Parathyroid adenoma (tissue), 2 donors: ENCODE measurements around the gene EPC2.

ENCODE experiments used
- H2AFZ ChIP-seq: fragments of 300-600 bp; sonication (generic); one replicate; pipeline ENCODE4 v1.7.0; 2017; ENCODE audit warnings: antibody characterized with exemption, mild to moderate bottlenecking
- H3K27ac ChIP-seq: fragments of 300-600 bp; sonication (generic); one replicate; pipeline ENCODE4 v1.7.0; 2017
- H3K27me3 ChIP-seq: fragments of 300-600 bp; sonication (generic); one replicate; pipeline ENCODE4 v1.7.0; 2017; ENCODE audit warnings: low read length; ENCODE audit not compliant: control insufficient read depth, insufficient read depth
- H3K36me3 ChIP-seq: fragments of 300-600 bp; sonication (generic); one replicate; pipeline ENCODE4 v1.7.0; 2017; ENCODE audit warnings: low read length; ENCODE audit not compliant: control insufficient read depth, insufficient read depth
- H3K4me1 ChIP-seq: fragments of 300-600 bp; sonication (generic); one replicate; pipeline ENCODE4 v1.7.0; 2017; ENCODE audit warnings: control low read depth
- H3K4me2 ChIP-seq: fragments of 300-600 bp; sonication (generic); one replicate; pipeline ENCODE4 v1.7.0; 2017; ENCODE audit warnings: low read length
- H3K4me3 ChIP-seq: fragments of 300-600 bp; sonication (generic); one replicate; pipeline ENCODE4 v1.7.0; 2017; ENCODE audit warnings: low read depth, low read length
- H3K79me2 ChIP-seq: fragments of 300-600 bp; sonication (generic); one replicate; pipeline ENCODE4 v1.7.0; 2017; ENCODE audit warnings: control low read depth
- H3K9ac ChIP-seq: fragments of 300-600 bp; sonication (generic); one replicate; pipeline ENCODE4 v1.7.0; 2017; ENCODE audit warnings: mild to moderate bottlenecking
- H3K9me3 ChIP-seq: fragments of 300-600 bp; sonication (generic); one replicate; pipeline ENCODE4 v1.7.0; 2017; ENCODE audit warnings: low read length; ENCODE audit not compliant: control insufficient read depth
- CTCF ChIP-seq: fragments of 300-600 bp; sonication (generic); IDR thresholded peaks from one replicate; pipeline ENCODE4 v1.7.0; 2017; ENCODE audit warnings: antibody characterized with exemption, mild to moderate bottlenecking
- donor health status: primary hyperparathyroidism.

Gene EPC2

GRCh38 chr2:148828941-148829340 lies 184.4 kb downstream of the EPC2 start:
- Histone ChIP-seq H3K4me1 (no peaks in the 10 kb centered on the region), H3K9me3 (no peaks in the 10 kb centered on the region), H3K4me3 (no peak overlapping the region), H3K27me3 (no peaks in the 10 kb centered on the region), H3K9ac (no peak overlapping the region), H3K79me2 (no peaks in the 10 kb centered on the region), H2AFZ (no peak overlapping the region), H3K36me3 (no peaks in the 10 kb centered on the region), H3K27ac (no peak overlapping the region), H3K4me2 (no peak overlapping the region)
- no peak for TF ChIP-seq CTCF

DNA sequence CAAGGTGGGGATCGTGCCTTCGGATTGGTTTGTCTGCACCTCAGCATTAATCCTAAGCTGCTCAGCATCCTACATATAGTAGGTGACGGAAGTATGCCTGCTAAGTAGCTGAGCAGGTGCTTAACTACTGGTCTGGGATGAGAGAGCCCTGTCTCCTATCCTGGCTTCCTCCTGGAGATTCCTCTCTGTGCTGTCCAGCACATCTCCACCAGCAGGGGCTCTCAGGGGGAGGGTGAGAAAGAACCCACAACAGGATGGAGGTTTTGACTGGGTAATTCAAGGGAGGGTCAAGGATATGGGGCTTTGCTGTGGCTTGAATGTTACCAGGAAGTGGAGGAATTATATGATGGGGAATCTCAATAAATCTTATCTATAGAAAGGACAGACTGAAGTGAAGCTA lies 185.1 kb downstream of the EPC2 start:
- no peak overlapping the region for H3K4me3 ChIP-seq
- no peaks in the 10 kb centered on the region for H3K4me1 ChIP-seq
- H3K27me3 ChIP-seq, result no peaks in the 10 kb centered on the region
- no peak for TF ChIP-seq CTCF
- H3K9ac ChIP-seq, result no peak overlapping the region
- no peak overlapping the region for H2AFZ ChIP-seq
- H3K4me2 ChIP-seq, result no peak overlapping the region
- H3K79me2 ChIP-seq, result no peaks in the 10 kb centered on the region
- H3K36me3 ChIP-seq, result no peaks in the 10 kb centered on the region
- H3K9me3 ChIP-seq, result no peaks in the 10 kb centered on the region
- H3K27ac ChIP-seq, result no peak overlapping the region

- Histone ChIP-seq H2AFZ (no peak overlapping the region), H3K4me2 (no peak overlapping the region), H3K79me2 (no peaks in the 10 kb centered on the region), H3K27ac (no peak overlapping the region), H3K27me3 (no peaks in the 10 kb centered on the region), H3K9ac (no peak overlapping the region), H3K36me3 (no peaks in the 10 kb centered on the region), H3K4me1 (no peaks in the 10 kb centered on the region), H3K4me3 (no peak overlapping the region), H3K9me3 (no peaks in the 10 kb centered on the region)
- TF ChIP-seq CTCF, result no peak
These were observed 188.1 kb downstream of the EPC2 start for GRCh38 chr2:148832637-148833036.
